Activated CD4-positive, alpha-beta T cell treated with anti-CD3 and anti-CD28 coated beads for 36 hours (primary cell): ENCODE results near the gene MRPL41. TPM values are rescaled to one million over a fixed set of nuclear protein-coding genes. Genes with fewer than 3 reads are reported as not detected.
A peak's percentile ranks its signal among the peaks of the same experiment; 100 is the strongest.
"Not testable (repeated sequence)": the region's sequence is repeated elsewhere in the genome, so short reads cannot be mapped to it uniquely, and the experiment has no call there.

Experiments used
- ATAC-seq: fragments of 200-7000 bp; cut with Tn5 transposase; one replicate; pipeline ENCODE4 v1.10.0; 2021; ENCODE audit warnings: mild to moderate bottlenecking, moderate library complexity
- CTCF ChIA-PET: fragments of 350-600 bp; sonication (Branson Sonifier 250); formaldehyde crosslinking; loops from one replicate; lab custom pipeline; 2021; ENCODE audit warnings: antibody characterized with exemption; lab: Charles Lee
- POLR2A ChIA-PET: fragments of 350-600 bp; sonication (Branson Sonifier 250); formaldehyde crosslinking; loops from one replicate; lab custom pipeline; 2021; ENCODE audit warnings: antibody characterized with exemption, inconsistent platforms; lab: Charles Lee
- DNase-seq: peaks from one replicate; pipeline ENCODE4 v3.0.0-alpha.2; 2020
- H3K27ac Mint-ChIP-seq: one replicate; pipeline ENCODE4 v1.8.0; 2021; ENCODE audit warnings: mixed read lengths
- H3K27me3 Mint-ChIP-seq: one replicate; pipeline ENCODE4 v1.8.0; 2021; ENCODE audit warnings: mixed read lengths
- H3K36me3 Mint-ChIP-seq: one replicate; pipeline ENCODE4 v1.8.0; 2021; ENCODE audit warnings: low read depth, mixed read lengths
- H3K4me1 Mint-ChIP-seq: one replicate; pipeline ENCODE4 v1.8.0; 2021; ENCODE audit warnings: mixed read lengths
- H3K4me3 Mint-ChIP-seq: one replicate; pipeline ENCODE4 v1.8.0; 2021; ENCODE audit warnings: mild to moderate bottlenecking, moderate library complexity, mixed read lengths
- H3K9me3 Mint-ChIP-seq: one replicate; pipeline ENCODE4 v1.8.0; 2021; ENCODE audit warnings: low read depth, mixed read lengths
- intact Hi-C, 2 experiments: fragments of 100-400 bp; cut with DNase I in 1 of 2; cut with micrococcal nuclease in 1 of 2; formaldehyde crosslinking; loops; one replicate each; pipeline versions ENCODE4 v1.14.2 to v1.15.1; 2022 to 2024; cut with DNase I, micrococcal nuclease
- total RNA-seq, 2 experiments: library from RNA; stranded (reverse); gene quantifications; one replicate each; pipeline ENCODE4 v1.2.3, GENCODE V29; 2021

The MRPL41 gene
- total RNA-seq, 2 experiments from 2014 or later: 20.9 to 26.8 TPM

- ChIA-PET POLR2A (no interaction called here), CTCF (no interaction called here)
- H3K27me3 Mint-ChIP-seq: no peaks in the 10 kb centered on the region
- intact Hi-C loops: no loop called here
- H3K4me3 Mint-ChIP-seq: no peak overlapping the region
- H3K27ac Mint-ChIP-seq: no peak overlapping the region
- peaks cover 6% of the 10 kb centered on the region for H3K4me1 Mint-ChIP-seq
- H3K9me3 Mint-ChIP-seq: no peaks in the 10 kb centered on the region
- DNase-seq (no peak), ATAC-seq (no peak)
- H3K36me3 Mint-ChIP-seq: peaks cover 19% of the 10 kb centered on the region
These were observed 3.5 kb downstream of the MRPL41 start for GRCh38 chr9:137555179-137555578.

GRCh38 chr9:137556069-137556838 is 4.6 kb downstream of the MRPL41 start:
- Mint-ChIP-seq H3K27ac (no peak overlapping the region), H3K36me3 (peaks cover 22% of the 10 kb centered on the region), H3K4me3 (no peak overlapping the region), H3K27me3 (no peaks in the 10 kb centered on the region), H3K4me1 (peaks cover 4% of the 10 kb centered on the region), H3K9me3 (no peaks in the 10 kb centered on the region)
- ATAC-seq: no peak
- intact Hi-C loops: no loop called here
- DNase-seq: no peak
- POLR2A ChIA-PET: no interaction called here
- CTCF ChIA-PET: no interaction called here

GRCh38 chr9:137558127-137558526 is 6.4 kb downstream of the MRPL41 start:
- ATAC-seq (no peak), DNase-seq (no peak)
- intact Hi-C loops: no loop called here
- peaks cover 25% of the 10 kb centered on the region for H3K36me3 Mint-ChIP-seq
- H3K4me3 Mint-ChIP-seq: no peak overlapping the region
- no peaks in the 10 kb centered on the region for H3K4me1 Mint-ChIP-seq
- CTCF ChIA-PET: interaction anchor here (0.6 to 1.2 kb wide), 3 partner anchors 20 to 321 kb away, joined by 3 to 7 read pairs (median 5); no protein-coding TSS in a partner anchor
- POLR2A ChIA-PET: interaction anchor here (0.7 kb wide), 1 partner anchor 8 kb away, joined by 8 read pairs; the partner anchor contains the start of gene PNPLA7
- no peaks in the 10 kb centered on the region for H3K27me3 Mint-ChIP-seq
- H3K27ac Mint-ChIP-seq: no peak overlapping the region
- no peaks in the 10 kb centered on the region for H3K9me3 Mint-ChIP-seq

DNA sequence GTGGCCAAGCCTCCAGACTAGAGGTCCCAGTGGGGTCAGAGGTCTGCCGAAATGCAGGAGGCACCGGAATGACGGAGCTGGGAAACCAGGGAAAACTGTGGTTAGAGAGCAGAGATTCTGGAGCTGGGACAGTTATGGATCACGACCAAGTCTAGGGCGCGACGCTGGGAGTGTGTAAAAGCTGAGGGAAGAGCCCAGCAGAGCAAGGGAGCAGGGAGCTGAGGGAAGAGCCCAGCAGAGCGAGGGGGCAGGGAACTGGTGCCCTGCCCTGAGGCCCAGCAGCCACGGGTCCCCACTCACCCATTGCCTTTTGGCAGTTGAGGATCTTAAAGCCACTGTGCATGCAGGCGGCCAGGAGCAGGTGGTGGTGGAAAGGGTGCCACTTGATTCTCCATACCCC is 12.5 kb downstream of the MRPL41 start:
- CTCF ChIA-PET: interaction anchor here (0.6 to 1.4 kb wide), 4 partner anchors 9 to 77 kb away, joined by 3 to 5 read pairs (median 4); no protein-coding TSS in a partner anchor
- Mint-ChIP-seq H3K27ac (no peak overlapping the region), H3K27me3 (no peaks in the 10 kb centered on the region), H3K36me3 (peaks cover 27% of the 10 kb centered on the region), H3K4me1 (no peaks in the 10 kb centered on the region), H3K9me3 (no peaks in the 10 kb centered on the region), H3K4me3 (no peak overlapping the region)
- DNase-seq: no peak
- intact Hi-C loops: no loop called here
- no peak for ATAC-seq
- POLR2A ChIA-PET: no interaction called here

- DNase-seq (no peak), ATAC-seq (no peak)
- H3K27me3 Mint-ChIP-seq: no peaks in the 10 kb centered on the region
- CTCF ChIA-PET: interaction anchor here (0.8 kb wide), 1 partner anchor 13 kb away, joined by 5 read pairs; no protein-coding TSS in a partner anchor
- peaks cover 21% of the 10 kb centered on the region for H3K36me3 Mint-ChIP-seq
- no peaks in the 10 kb centered on the region for H3K4me1 Mint-ChIP-seq
- H3K9me3 Mint-ChIP-seq: no peaks in the 10 kb centered on the region
- no peak overlapping the region for H3K27ac Mint-ChIP-seq
- intact Hi-C loops: no loop called here
- H3K4me3 Mint-ChIP-seq: no peak overlapping the region
- POLR2A ChIA-PET: no interaction called here
These were observed 13.2 kb downstream of the MRPL41 start for GRCh38 chr9:137564817-137565411.

- CTCF ChIA-PET, H3K9me3 Mint-ChIP-seq, H3K27ac Mint-ChIP-seq, POLR2A ChIA-PET, H3K4me1 Mint-ChIP-seq, DNase-seq, H3K27me3 Mint-ChIP-seq, intact Hi-C loops, H3K4me3 Mint-ChIP-seq, ATAC-seq: not testable (repeated sequence)
- peaks cover 23% of the 10 kb centered on the region for H3K36me3 Mint-ChIP-seq
These were observed 16.8 kb downstream of the MRPL41 start for GRCh38 chr9:137568445-137568844.

DNA sequence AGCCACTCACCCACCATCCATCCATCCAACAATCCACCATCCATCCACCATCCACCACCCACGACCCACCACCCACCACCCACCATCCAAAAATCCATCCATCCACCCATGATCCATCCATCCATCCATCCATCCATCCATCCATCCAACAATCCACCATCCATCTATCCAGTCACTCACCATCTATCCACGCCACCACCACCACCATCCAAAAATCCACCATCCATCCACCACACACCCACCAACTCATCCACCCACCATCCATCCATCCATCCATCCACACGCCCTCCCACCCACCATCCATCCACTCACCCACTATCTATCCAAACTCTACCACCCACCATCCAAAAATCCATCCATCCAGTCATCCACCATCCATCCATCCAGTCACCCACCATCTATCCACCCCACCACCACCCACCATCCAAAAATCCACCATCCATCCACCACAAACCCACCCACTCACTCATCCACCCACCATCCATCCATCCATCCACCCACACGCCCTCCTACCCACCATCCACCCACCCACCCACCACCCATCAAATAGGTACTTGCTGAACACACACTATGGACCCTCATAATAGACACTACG is 18.0 kb downstream of the MRPL41 start:
- no peak overlapping the region for H3K4me3 Mint-ChIP-seq
- ChIA-PET POLR2A (no interaction called here), CTCF (interaction anchor here (0.6 kb wide), 1 partner anchor 601 kb away, joined by 3 read pairs; no protein-coding TSS in a partner anchor)
- ATAC-seq (no peak), DNase-seq (no peak)
- H3K36me3 Mint-ChIP-seq: peaks cover 22% of the 10 kb centered on the region
- intact Hi-C loops: no loop called here
- no peaks in the 10 kb centered on the region for H3K27me3 Mint-ChIP-seq
- H3K27ac Mint-ChIP-seq: no peak overlapping the region
- H3K4me1 Mint-ChIP-seq: no peaks in the 10 kb centered on the region
- no peaks in the 10 kb centered on the region for H3K9me3 Mint-ChIP-seq

DNA sequence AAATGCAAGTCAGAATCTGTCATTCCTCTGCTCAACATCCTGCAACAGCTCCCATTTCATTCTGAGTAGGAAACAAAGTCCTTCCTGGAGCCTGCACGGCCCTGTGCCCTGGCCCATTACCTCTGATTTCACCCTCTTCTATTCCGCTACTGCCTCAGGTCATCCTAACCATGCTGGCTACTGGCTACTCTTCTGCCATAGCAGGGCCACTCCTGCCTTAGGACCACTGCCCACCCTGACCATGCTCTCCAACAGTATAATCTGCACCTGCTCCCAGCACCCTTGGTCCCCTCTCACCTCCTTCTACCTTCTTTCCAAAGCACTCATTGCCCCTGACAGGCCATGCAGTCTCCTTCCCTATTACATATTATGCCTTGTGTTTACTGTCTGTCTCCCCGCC is 18.9 kb downstream of the MRPL41 start:
- no peak overlapping the region for H3K27ac Mint-ChIP-seq
- H3K9me3 Mint-ChIP-seq: no peaks in the 10 kb centered on the region
- no peak for ATAC-seq
- H3K4me1 Mint-ChIP-seq: peaks cover 7% of the 10 kb centered on the region
- H3K36me3 Mint-ChIP-seq: peaks cover 29% of the 10 kb centered on the region
- ChIA-PET POLR2A (no interaction called here), CTCF (no interaction called here)
- no peak overlapping the region for H3K4me3 Mint-ChIP-seq
- DNase-seq: no peak
- intact Hi-C loops: no loop called here
- H3K27me3 Mint-ChIP-seq: no peaks in the 10 kb centered on the region

GRCh38 chr9:137574192-137574591 is 22.5 kb downstream of the MRPL41 start:
- ChIA-PET POLR2A (no interaction called here), CTCF (no interaction called here)
- ATAC-seq (no peak), DNase-seq (no peak)
- Mint-ChIP-seq H3K27ac (no peak overlapping the region), H3K4me1 (peaks cover 26% of the 10 kb centered on the region), H3K36me3 (peaks cover 35% of the 10 kb centered on the region), H3K4me3 (no peak overlapping the region), H3K27me3 (no peaks in the 10 kb centered on the region), H3K9me3 (no peaks in the 10 kb centered on the region)
- intact Hi-C loops: no loop called here

DNA sequence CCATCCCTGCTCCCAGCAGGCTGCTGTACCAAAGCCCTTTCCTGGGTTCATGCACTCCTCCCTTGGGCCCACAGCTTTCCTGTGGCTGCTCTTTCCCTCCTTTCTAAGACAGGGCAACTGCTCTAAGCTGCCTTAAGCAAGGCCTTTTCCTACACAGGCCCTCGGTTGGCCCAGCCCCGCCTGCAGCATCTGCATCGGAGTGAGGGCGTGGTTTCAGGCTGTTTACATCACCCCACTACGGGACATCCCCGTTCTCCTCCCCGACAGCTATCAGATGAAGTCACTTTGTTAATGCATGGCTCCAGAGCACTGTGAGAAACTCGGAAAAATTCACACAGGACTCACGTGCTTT is 23.7 kb downstream of the MRPL41 start:
- peaks cover 28% of the 10 kb centered on the region for H3K4me1 Mint-ChIP-seq
- peaks cover 34% of the 10 kb centered on the region for H3K36me3 Mint-ChIP-seq
- CTCF ChIA-PET: no interaction called here
- intact Hi-C loops: no loop called here
- H3K9me3 Mint-ChIP-seq: no peaks in the 10 kb centered on the region
- peak overlapping the region; percentile 38 for H3K27ac Mint-ChIP-seq
- POLR2A ChIA-PET: no interaction called here
- DNase-seq: peak; percentile 31
- ATAC-seq: no peak
- H3K4me3 Mint-ChIP-seq: no peak overlapping the region
- no peaks in the 10 kb centered on the region for H3K27me3 Mint-ChIP-seq

DNA sequence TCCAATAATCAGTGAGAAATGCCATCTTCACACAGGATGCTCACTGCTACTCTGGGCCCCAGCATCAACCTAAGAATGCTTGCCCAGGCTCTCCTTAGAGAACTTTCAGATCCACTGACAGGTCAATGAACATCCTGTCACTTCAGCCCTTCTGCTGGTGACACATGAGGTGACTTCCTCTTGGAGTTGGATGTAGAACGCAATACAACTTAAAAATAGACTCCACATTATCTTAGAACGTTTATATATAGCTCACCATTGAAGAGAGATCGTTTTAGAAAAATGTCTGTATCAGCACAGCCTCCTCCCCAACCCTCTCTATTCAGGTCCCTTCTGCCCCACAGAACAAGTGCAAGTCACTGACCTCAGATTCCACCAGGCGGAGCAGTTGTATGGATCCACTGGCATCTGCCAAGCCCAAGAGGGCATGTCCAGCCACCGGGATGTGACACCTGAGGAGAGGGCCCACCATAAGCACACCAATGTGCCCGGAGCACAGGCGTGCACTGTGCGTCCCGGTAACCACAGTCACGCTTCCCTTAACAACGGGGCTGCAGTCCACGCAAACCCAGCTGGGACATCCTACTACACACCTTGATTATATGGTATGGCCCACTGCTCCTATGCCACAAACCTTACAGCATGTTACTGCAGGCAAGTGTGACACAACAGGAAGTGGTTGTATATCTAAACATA is 24.2 kb downstream of the MRPL41 start:
- ATAC-seq (no peak), DNase-seq (no peak)
- CTCF ChIA-PET: no interaction called here
- no peaks in the 10 kb centered on the region for H3K27me3 Mint-ChIP-seq
- POLR2A ChIA-PET: interaction anchor here (0.6 kb wide), 1 partner anchor 11 kb away, joined by 3 read pairs; no protein-coding TSS in a partner anchor
- intact Hi-C loops: no loop called here
- peaks cover 30% of the 10 kb centered on the region for H3K36me3 Mint-ChIP-seq
- H3K4me1 Mint-ChIP-seq: peaks cover 28% of the 10 kb centered on the region
- H3K27ac Mint-ChIP-seq: no peak overlapping the region
- H3K9me3 Mint-ChIP-seq: no peaks in the 10 kb centered on the region
- no peak overlapping the region for H3K4me3 Mint-ChIP-seq
